K562 treated with DMSO at 1 percent for 12 hours (cell line): ENCODE results near the gene ZNF787. TPM values are rescaled to one million over a fixed set of nuclear protein-coding genes. Genes with fewer than 3 reads are reported as not detected.

ENCODE experiments used
- total RNA-seq: library from RNA; unstranded; fragments of 300-600 nt; gene quantifications from 2 replicates; pipeline ENCODE4 v1.2.3, GENCODE V29; 2022; ENCODE audit not compliant: insufficient read depth

Gene ZNF787
- total RNA-seq: 35.0 and 47.2 TPM in 2 replicates

DNA sequence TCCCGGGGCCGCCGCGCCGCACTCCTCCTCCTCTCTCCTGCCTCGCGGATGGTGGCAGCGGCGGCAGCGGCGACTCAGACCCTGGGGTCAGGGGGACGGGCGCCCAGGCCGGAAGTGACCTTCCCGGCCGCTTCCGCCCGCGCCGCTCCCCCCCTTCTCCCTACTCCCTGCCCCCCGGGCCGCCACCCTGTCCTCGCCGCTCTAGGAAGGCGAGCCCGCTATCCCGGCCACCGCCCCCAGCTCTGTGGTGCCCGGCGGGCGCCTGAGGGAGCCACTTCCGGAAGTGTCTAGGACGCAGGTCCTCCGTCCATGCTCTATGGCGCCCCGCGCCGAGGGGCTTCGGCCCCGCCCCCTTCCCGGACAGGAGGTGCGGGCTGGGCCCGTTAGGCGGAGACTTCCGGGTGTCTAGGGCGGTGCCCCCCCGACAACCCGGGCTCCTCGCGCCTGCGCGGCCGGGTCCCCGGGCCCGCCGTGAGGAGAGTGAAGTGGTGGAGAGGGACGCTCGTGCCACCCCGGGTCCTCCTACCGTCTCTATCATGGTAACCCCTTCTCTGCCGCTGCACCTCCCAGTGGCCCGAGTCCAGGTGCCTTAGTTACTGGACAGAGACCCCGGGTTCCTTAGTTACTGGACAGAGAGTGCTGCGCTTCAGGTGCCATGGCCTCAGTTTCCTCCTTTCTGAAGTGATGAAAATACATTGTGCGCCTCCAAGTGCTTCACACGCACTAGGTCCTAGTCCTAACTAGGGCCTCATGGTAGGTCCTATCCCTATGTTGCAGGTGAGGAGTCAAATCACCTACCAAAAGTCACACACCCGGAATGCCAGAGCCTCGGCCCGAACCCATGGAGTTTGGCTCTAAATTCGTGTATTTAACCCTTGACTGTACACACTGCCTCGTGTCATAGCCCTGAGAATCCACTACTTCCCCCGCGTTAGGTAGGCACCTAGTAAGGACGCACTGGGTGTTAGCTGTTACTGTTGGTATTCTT is at the start of gene ZNF787:
TSS of gene ZNF787 (minus strand) at position 116 of the 988 bp plus-strand sequence. CDS start 18,078 bp downstream, outside the sequence.

DNA sequence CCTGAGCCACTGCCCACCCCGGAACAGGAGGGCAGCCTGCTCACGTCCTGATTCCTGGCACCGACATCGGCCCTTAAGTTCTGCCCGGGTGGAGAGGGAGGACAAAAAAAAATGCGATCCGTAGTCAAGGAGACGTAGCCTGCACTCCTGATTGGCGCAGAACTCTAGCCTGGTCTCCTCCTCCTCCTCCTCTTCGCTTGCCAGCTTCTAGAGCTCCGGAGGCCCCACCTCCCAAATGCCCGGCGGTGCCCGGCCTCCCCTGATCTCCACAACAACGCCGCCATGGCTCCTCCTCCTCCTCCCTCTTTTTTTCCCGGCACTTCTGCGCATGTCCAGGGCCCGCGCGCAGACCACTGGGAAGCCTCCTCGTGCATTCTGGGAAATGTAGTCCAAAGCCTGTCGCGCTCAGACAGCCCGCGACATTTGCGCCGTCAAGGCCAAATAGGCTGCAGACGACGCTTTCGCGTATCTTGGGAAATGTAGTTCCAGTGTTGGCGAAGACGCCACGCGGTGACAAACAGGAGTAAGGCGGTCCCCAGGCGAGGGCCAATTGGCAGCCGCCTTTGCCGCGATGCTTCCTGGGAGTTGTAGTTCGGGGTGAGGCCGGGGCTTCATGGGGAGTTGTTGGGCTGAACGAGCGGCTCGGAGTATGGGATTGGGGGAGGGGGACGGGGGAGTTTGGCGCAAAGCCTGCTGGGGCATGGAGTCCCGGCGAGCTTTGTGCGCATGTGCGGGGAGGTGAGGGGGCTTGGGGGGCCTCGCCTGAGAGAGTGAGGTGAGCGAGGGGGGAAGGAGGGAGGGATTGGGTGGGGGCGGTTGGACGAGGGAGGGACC is 19.7 kb upstream of the ZNF787 start, which contains the start of gene ZNF444:
TSS of gene ZNF444 (plus strand) at position 705 of the 834 bp plus-strand sequence. CDS start 5,625 bp downstream, outside the sequence.

Other genes starting within 250 kb of the ZNF787 start
- gene NLRP13, start 189.0 kb downstream of the ZNF787 start, total RNA-seq: not detected in 2 replicates
- gene NLRP8, start 173.5 kb downstream of the ZNF787 start, total RNA-seq: not detected in 2 replicates
- gene NLRP5, start 134.5 kb downstream of the ZNF787 start, total RNA-seq: 1.3 TPM in 1 of 2 replicates, not detected in the other
- 28.0 and 46.0 TPM in 2 replicates for gene ZNF444, start 20.0 kb upstream of the ZNF787 start, total RNA-seq
- not detected in 2 replicates for gene GALP, start 54.7 kb upstream of the ZNF787 start, total RNA-seq
- gene ZSCAN5B, start 76.5 kb upstream of the ZNF787 start, total RNA-seq: not detected in 2 replicates
- not detected in 2 replicates for gene ZSCAN5C, start 81.0 kb upstream of the ZNF787 start, total RNA-seq
- not detected in 2 replicates for gene EDDM13, start 151.5 kb upstream of the ZNF787 start, total RNA-seq
- gene ZSCAN5A, start 193.5 kb upstream of the ZNF787 start, total RNA-seq: 4.2 and 6.3 TPM in 2 replicates